ENCODE data around the gene CGA.
"Not testable (repeated sequence)": the region's sequence is repeated elsewhere in the genome, so short reads cannot be mapped to it uniquely, and the experiment has no call there.

Gene CGA

GRCh38 chr6:87095087-87095509 lies at the start of gene CGA:
CGA (minus strand) TSS chr6:87095106; CDS start chr6:87088200, 6,906 bp downstream.
- DNase-seq (ENCODE audit: low read depth) = no peak

DNA sequence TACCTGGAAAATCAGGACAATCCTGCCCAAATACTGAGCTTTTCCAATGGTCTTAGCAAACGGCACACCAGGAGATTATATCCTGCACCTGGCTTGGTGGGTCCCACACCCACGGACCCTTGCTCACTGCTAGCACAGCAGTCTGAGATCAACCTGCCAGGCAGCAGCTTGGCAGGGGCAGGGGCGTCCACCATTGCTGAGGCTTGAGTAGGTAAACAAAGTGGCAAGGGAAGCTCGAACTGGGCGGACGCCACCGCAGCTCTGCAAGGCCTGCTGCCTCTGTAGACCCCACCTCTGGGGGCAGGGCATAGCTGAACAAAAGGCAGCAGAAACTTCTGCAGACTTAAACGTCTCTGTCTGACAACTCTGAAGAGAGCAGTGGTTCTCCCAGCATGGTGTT lies 45.0 kb upstream of the CGA start:
- DNase-seq (ENCODE audit: low read depth) = not testable (repeated sequence)

GRCh38 chr6:87139236-87139635 lies 44.3 kb upstream of the CGA start:
- no peak for DNase-seq (ENCODE audit: low read depth)

GRCh38 chr6:87136963-87137362 lies 42.1 kb upstream of the CGA start:
- DNase-seq (ENCODE audit: low read depth) = no peak

DNA sequence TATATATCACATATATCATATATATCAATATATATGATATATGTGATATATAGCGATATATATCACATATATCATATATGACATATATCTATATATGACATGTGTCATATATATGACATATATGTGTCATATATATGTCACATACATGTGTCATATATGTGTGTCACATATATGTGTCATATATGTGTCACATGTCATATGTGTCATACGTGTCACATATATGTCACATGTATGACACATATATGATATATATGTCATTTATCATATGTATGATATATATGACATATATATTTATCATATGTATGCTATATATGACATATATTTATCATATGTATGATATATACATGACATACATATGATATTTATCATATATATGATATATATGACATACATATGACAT lies 32.8 kb upstream of the CGA start:
- DNase-seq (ENCODE audit: low read depth) = no peak

DNA sequence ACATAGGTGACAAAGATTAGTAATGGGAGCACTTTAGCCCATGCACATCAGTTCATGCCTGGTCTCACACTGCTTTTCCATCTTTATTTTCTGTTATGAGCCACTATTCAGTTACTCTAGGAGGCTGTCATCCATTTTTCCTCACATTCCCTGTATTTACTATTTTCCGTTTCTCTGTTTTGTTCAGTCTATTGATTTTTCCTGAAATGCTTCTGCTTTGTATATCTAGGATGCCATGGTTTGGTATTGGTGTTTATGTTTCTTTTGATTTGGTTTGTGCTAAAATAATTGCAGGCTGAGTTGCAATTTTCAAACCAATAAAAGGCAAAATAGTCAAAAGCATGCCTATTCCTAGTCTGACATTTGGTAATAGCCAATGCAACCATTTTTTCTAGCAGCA lies 31.6 kb upstream of the CGA start:
- no peak for DNase-seq (ENCODE audit: low read depth)

GRCh38 chr6:87124074-87124473 lies 29.2 kb upstream of the CGA start:
- no peak for DNase-seq (ENCODE audit: low read depth)

- no peak for DNase-seq (ENCODE audit: low read depth)
Observed at GRCh38 chr6:87122477-87122876, 27.6 kb upstream of the CGA start.

GRCh38 chr6:87118054-87118453 lies 23.1 kb upstream of the CGA start:
- no peak for DNase-seq (ENCODE audit: low read depth)

DNA sequence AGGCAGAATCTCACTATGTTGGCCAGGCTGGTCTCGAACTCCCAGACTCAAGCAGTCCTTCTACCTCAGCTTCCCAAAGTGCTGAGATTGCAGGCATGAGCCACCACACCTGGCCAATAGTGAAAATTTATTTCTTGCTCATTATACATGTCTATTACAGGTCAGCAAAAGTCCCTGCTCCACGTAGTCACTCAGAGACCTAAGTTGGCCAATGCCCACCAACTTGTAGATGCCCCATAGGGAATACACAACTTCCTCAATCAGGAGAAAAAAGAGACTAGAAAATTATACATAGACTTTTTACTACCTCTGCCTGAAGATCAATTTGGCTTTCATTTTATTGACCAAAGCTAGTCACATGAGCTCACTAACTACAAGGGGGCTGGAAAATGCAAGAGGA lies 22.0 kb upstream of the CGA start:
- no peak for DNase-seq (ENCODE audit: low read depth)

GRCh38 chr6:87115402-87116135 lies 20.7 kb upstream of the CGA start:
- no peak for DNase-seq (ENCODE audit: low read depth)

GRCh38 chr6:87110636-87111035 lies 15.7 kb upstream of the CGA start:
- DNase-seq (ENCODE audit: low read depth) = no peak

DNA sequence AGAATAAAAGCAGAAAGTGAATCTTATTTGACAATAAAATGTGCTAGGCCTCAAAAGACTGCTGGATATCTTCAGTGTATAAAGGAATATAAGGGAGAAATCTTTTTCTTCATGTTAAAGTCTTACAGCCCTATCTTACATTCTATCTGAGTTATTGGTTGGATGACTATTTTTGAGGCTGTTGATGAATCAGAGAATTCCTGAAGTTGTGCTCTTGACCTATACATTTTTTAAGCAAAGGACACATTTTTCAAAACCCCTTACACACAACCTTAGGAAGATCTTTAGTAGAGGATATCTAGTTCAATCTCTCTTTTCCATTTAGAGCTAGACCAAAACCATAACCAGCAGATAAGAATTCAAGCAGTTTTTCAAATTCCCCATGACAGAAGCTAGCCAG lies 10.9 kb upstream of the CGA start:
- no peak for DNase-seq (ENCODE audit: low read depth)

DNA sequence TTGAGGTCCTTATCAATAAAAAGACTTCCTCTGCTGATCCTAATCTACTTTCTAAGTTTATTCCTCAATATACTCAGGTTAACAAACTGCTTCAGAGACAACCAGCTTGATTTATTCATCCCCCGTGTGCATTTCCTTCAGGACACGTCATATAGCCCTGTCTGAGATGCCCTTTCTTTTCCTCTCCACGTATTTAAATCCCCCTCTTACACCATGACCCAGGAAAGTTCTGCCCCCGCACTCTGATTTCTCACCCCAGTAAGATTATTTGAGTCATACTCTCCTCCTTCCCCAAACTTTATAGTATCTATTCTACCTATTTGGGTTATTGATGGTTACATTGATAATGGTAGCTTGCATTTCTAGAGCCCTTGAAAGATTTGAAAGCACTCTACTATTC lies 9.8 kb upstream of the CGA start:
- no peak for DNase-seq (ENCODE audit: low read depth)

GRCh38 chr6:87103977-87104601 lies 9.2 kb upstream of the CGA start:
- DNase-seq (ENCODE audit: low read depth) = no peak

DNA sequence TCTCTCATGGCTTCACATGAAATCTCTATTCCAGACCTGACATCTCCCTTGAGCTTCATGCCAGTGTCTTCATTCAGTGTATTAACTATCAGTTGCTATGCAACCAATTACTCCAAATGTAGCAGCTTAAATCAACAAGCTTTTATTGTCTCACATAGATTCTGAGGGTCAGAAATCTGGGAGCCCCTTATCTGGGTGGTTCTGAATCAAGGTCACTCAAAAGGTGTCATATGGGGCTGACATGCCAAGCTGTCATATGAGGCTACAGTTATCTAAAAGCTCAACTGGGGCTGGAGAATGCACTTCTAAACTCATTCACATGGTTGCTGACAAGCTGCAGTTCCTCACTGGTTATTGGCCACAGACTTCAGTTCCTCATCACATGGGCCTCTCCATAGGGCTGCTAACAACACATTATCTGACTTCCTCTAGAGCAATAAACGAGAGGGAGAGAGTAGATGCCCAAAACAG lies 7.3 kb upstream of the CGA start:
- no peak for DNase-seq (ENCODE audit: low read depth)

DNA sequence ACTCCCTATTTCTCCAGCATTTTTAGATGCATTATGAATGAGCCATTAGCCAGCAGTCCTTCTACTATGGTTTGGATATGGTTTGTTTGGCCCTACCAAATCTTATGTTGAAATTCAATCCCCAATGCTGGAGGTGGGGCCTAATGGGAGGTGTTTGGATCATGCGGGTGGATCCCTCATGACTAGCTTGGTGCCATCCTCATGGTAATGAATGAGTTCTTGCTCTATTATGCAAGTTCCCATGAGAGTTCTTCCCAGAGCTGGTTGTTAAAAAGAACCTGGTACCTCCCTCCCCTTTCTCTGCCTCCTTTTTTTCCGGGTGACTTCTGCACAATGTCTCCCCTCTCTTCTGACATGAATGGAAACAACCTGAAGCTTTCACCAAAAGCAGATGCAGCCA lies 6.2 kb upstream of the CGA start:
- no peak for DNase-seq (ENCODE audit: low read depth)

DNA sequence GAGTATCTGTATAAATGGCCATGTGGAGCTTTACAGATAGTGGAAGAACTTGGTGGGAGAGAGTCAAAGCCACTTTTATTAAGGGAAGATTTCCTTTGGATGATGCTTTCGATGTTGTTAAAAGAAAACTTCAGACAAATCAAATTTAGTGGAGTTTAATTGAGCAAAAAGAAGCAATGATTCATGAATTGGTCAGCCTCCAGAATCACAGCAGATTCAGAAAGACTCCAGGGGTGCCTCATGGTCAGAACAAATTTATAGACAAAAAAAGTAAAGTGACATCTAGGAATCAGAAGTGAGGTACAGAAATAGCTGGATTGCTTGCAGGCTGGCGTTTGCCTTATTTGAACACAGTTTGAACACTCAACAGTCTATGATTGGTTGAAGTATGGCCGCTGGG lies 5.3 kb upstream of the CGA start:
- no peak for DNase-seq (ENCODE audit: low read depth)

DNA sequence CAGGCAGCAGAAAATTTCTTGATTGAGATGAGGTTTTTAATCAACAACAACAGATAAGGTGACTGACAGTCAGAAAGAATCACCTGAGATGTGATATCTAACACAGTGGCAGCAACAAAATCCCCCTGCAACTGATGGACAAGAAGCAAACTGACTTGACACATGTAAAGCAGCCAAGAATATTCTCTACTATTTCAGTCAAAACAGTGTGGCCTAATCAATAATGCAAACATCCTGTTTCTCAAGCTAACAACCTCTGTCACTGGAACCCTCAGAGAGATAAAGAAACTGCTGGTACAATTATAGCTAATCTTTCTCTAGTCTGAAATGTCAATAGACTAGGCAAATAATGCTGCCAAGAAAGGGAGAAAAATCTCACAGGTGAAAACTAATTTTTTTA lies 4.6 kb upstream of the CGA start:
- no peak for DNase-seq (ENCODE audit: low read depth)

- DNase-seq (ENCODE audit: low read depth) = no peak
Observed at GRCh38 chr6:87094576-87094975, 330 bp downstream of the CGA start.

GRCh38 chr6:87093651-87094050 lies 1.3 kb downstream of the CGA start:
- DNase-seq (ENCODE audit: low read depth) = no peak

DNA sequence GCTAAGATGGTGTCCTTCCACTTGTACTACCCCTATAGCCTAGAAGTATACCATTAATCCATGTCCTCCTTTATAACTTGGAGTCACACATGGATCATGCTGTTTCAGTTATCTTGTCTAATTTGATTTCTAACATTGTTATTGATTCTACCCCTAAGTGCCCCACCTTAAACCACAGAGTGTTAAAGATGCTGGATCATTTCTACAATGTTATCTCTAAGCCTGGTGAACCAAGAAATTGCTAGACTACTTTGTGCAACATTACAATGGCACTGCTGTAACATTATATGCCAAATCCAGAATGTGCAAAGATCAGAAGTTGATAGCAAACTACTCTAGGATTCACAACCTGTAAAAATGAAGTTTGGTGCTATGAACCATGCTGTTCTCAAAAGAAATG lies 1.7 kb downstream of the CGA start:
- DNase-seq (ENCODE audit: low read depth) = no peak

DNA sequence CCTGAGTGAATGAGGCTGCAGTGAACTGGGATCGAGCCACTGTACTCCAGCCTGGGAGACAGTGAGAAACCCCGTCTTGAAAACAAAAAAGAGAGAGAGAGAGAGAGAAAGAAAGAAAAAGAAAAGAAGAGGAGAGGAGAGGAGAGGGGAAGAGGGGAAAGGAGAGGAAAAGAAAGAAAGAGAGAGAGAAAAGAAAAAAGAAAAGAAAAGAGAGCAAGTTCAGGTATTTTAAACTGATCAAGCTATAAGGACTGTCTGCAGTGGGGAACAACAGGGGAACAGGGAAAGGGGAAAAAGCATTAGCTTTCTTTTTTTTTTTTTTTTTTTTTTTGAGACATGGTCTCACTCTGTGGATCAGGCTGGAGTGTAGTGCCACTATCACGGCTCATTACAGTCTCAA lies 2.5 kb downstream of the CGA start:
- no peak for DNase-seq (ENCODE audit: low read depth)

GRCh38 chr6:87089135-87089534 lies 5.8 kb downstream of the CGA start:
- no peak for DNase-seq (ENCODE audit: low read depth)

Measured in activated T-helper 9 cell treated with anti-CD3 and anti-CD28 coated beads, Interleukin-2, amount 50 U/mL, for 16 hours (primary cell).